ENCODE measurements around the gene DNAJC13.

The DNAJC13 gene

DNA sequence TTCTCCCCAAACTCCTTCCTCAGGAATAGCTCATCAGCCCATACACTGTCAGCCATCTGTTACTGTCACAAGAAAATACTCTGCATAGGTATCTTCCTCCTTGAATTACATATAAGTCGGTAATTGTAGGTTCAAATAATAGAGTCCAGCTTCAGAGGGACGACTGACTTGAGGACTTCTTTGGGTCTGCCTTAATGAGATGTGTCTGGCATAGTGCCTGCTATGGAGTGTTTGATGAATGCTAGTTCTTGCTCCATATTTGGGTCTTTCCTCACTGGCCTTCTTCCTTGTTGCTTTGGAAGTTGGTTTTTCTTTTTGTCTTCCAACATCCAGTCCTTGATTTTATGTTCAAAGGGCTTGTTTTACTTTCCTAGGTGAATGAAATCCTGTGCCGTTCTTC is 113.3 kb downstream of the DNAJC13 start:
- no peak overlapping the region for H3K9ac ChIP-seq (ENCODE audit: low read depth, low read length, poor library complexity, severe bottlenecking)
- no peaks in the 10 kb centered on the region for H3K27me3 ChIP-seq (ENCODE audit: insufficient read depth, low read length, poor library complexity, severe bottlenecking)
- H3K4me2 ChIP-seq (ENCODE audit: low read depth, low read length, poor library complexity, severe bottlenecking): no peak overlapping the region
- no peaks in the 10 kb centered on the region for H4K20me1 ChIP-seq (ENCODE audit: insufficient read depth, low read length, poor library complexity, severe bottlenecking)
- TF ChIP-seq, protein P1, sequence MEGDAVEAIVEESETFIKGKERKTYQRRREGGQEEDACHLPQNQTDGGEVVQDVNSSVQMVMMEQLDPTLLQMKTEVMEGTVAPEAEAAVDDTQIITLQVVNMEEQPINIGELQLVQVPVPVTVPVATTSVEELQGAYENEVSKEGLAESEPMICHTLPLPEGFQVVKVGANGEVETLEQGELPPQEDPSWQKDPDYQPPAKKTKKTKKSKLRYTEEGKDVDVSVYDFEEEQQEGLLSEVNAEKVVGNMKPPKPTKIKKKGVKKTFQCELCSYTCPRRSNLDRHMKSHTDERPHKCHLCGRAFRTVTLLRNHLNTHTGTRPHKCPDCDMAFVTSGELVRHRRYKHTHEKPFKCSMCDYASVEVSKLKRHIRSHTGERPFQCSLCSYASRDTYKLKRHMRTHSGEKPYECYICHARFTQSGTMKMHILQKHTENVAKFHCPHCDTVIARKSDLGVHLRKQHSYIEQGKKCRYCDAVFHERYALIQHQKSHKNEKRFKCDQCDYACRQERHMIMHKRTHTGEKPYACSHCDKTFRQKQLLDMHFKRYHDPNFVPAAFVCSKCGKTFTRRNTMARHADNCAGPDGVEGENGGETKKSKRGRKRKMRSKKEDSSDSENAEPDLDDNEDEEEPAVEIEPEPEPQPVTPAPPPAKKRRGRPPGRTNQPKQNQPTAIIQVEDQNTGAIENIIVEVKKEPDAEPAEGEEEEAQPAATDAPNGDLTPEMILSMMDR (conservative IDR thresholded peaks at IDR 0.05; ENCODE audit: low read length): no peak
- TF ChIP-seq EZH2phosphoT487 (IDR thresholded peaks at IDR 0.05; ENCODE audit: borderline replicate concordance): no peak
- no peak overlapping the region for H3K4me3 ChIP-seq (ENCODE audit: low read length, poor library complexity, severe bottlenecking)
- no peaks in the 10 kb centered on the region for H3K4me1 ChIP-seq (ENCODE audit: insufficient read depth, low read length, poor library complexity, severe bottlenecking)
- H3K9me3 ChIP-seq (ENCODE audit: insufficient read depth, low read depth, low read length): no peaks in the 10 kb centered on the region
- H3K9me2 ChIP-seq (replicated peaks; ENCODE audit: low read depth, low read length): no peaks in the 10 kb centered on the region
- H3K79me2 ChIP-seq (ENCODE audit: insufficient read depth, low read length): no peaks in the 10 kb centered on the region
- peaks cover 57% of the 10 kb centered on the region; the same call in 1 of the 2 replicates for H3K36me3 ChIP-seq (ENCODE audit: insufficient read depth, low read length)
- no peaks in the 10 kb centered on the region for H3F3A ChIP-seq (ENCODE audit: low read depth)
- no peak overlapping the region for H2AFZ ChIP-seq (ENCODE audit: low read length)

DNA sequence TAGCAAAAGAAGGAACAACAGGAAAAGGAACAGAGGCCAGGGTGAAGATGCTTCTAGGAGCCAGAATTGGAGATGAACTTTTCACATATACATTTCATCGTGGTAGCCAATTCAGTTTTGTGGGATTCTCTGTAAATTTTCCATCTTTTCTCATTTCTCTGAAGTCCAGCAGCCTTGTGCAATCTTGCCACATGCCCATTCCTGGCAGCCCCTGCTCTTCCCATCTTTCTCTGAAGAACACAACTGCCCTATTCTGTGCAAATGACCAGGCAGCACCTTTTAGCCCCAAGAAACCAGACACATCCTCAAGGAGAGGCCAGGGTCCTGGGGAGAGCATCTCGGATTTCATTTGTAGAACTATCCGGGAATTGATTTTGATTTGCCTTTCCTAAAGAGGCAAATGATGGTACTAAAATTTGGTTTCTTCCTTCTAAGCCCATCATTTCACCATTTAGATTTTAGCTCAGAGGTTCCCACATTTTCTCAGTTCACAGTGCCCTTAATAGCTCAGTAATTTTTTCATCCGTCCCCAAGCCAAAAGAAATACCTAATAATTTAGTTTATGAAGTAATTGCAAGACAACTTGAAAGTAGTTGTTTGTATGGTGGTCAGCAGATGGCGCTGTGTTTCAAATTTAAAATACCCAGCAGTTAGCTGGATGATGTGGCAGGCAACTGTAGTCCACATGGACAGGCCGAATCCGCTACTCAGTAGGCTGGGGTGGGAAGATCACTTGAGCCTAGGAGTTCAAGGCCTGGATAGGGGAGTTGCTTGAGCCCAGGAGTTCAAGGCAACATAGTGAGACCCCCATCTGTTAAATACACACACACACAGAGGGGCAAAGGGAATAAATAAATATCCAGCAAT is 118.5 kb downstream of the DNAJC13 start:
- H2AFZ ChIP-seq (ENCODE audit: low read length): no peak overlapping the region
- H4K20me1 ChIP-seq (ENCODE audit: insufficient read depth, low read length, poor library complexity, severe bottlenecking): no peaks in the 10 kb centered on the region
- no peaks in the 10 kb centered on the region for H3K27me3 ChIP-seq (ENCODE audit: insufficient read depth, low read length, poor library complexity, severe bottlenecking)
- no peaks in the 10 kb centered on the region for H3K9me3 ChIP-seq (ENCODE audit: insufficient read depth, low read depth, low read length)
- no peak overlapping the region for H3K9ac ChIP-seq (ENCODE audit: low read depth, low read length, poor library complexity, severe bottlenecking)
- H3K4me1 ChIP-seq (ENCODE audit: insufficient read depth, low read length, poor library complexity, severe bottlenecking): no peaks in the 10 kb centered on the region
- H3K4me3 ChIP-seq (ENCODE audit: low read length, poor library complexity, severe bottlenecking): no peak overlapping the region
- H3K79me2 ChIP-seq (ENCODE audit: insufficient read depth, low read length): no peaks in the 10 kb centered on the region
- H3F3A ChIP-seq (ENCODE audit: low read depth): no peaks in the 10 kb centered on the region
- H3K4me2 ChIP-seq (ENCODE audit: low read depth, low read length, poor library complexity, severe bottlenecking): no peak overlapping the region
- no peak for TF ChIP-seq EZH2phosphoT487 (IDR thresholded peaks at IDR 0.05; ENCODE audit: borderline replicate concordance)
- TF ChIP-seq, protein P1 (conservative IDR thresholded peaks at IDR 0.05; ENCODE audit: low read length): peak; percentile 76
- H3K9me2 ChIP-seq (replicated peaks; ENCODE audit: low read depth, low read length): no peaks in the 10 kb centered on the region
- H3K36me3 ChIP-seq (ENCODE audit: insufficient read depth, low read length): peaks cover 47% of the 10 kb centered on the region; the same call in 1 of the 2 replicates

DNA sequence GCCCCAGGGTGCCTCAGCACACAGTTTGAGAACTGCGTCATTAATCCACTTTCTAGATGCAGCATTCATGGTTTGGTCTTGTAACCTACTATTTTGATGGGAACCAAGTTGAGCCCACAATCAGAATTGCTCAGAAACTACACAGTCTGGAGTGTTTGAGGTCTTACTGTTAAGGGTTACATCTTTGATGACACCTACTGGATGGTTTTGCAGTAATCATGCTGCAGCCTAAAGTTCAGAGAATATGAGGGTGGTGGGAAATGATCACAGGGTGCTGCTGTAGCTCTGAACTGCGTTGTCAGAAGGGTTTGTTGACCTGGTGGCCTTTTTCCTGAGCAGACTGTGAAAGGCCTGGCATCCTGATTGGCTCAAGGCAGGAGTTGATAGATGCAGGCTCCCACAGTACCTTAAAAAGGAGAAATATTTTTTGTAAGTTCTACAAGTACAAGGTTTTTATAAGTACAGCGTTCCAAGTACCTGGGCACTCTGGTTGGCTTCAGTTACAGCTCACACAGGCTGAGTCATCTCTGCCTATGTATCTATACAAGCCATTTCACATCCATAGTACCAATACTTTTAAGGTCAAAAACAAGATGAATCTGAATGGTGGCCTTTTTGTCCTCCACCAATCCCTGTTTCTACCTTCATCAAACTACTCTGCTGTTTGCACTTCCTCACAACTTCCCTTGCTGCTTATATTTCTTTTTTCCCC is 119.3 kb downstream of the DNAJC13 start:
- TF ChIP-seq, protein P1 (conservative IDR thresholded peaks at IDR 0.05; ENCODE audit: low read length): no peak
- no peak for TF ChIP-seq EZH2phosphoT487 (IDR thresholded peaks at IDR 0.05; ENCODE audit: borderline replicate concordance)
- no peaks in the 10 kb centered on the region for H3K79me2 ChIP-seq (ENCODE audit: insufficient read depth, low read length)
- no peak overlapping the region for H3K4me2 ChIP-seq (ENCODE audit: low read depth, low read length, poor library complexity, severe bottlenecking)
- H4K20me1 ChIP-seq (ENCODE audit: insufficient read depth, low read length, poor library complexity, severe bottlenecking): no peaks in the 10 kb centered on the region
- H3K9me3 ChIP-seq (ENCODE audit: insufficient read depth, low read depth, low read length): no peaks in the 10 kb centered on the region
- no peak overlapping the region for H3K9ac ChIP-seq (ENCODE audit: low read depth, low read length, poor library complexity, severe bottlenecking)
- peaks cover 42% of the 10 kb centered on the region; the same call in 1 of the 2 replicates for H3K36me3 ChIP-seq (ENCODE audit: insufficient read depth, low read length)
- no peaks in the 10 kb centered on the region for H3K9me2 ChIP-seq (replicated peaks; ENCODE audit: low read depth, low read length)
- H3K4me1 ChIP-seq (ENCODE audit: insufficient read depth, low read length, poor library complexity, severe bottlenecking): no peaks in the 10 kb centered on the region
- H3F3A ChIP-seq (ENCODE audit: low read depth): no peaks in the 10 kb centered on the region
- H3K27me3 ChIP-seq (ENCODE audit: insufficient read depth, low read length, poor library complexity, severe bottlenecking): no peaks in the 10 kb centered on the region
- no peak overlapping the region for H3K4me3 ChIP-seq (ENCODE audit: low read length, poor library complexity, severe bottlenecking)
- no peak overlapping the region for H2AFZ ChIP-seq (ENCODE audit: low read length)

Data from Loucy (cell line).